Measurements from ENCODE around the gene PTPRN2. TPM values are rescaled to one million over a fixed set of nuclear protein-coding genes. Genes with fewer than 3 reads are reported as not detected.
"Not testable (repeated sequence)": the region's sequence is repeated elsewhere in the genome, so short reads cannot be mapped to it uniquely, and the experiment has no call there.

Gene PTPRN2
- total and polyA plus RNA-seq, 3 experiments from 2014 or later, result 0.33 to 1.2 (median 0.42) TPM

DNA sequence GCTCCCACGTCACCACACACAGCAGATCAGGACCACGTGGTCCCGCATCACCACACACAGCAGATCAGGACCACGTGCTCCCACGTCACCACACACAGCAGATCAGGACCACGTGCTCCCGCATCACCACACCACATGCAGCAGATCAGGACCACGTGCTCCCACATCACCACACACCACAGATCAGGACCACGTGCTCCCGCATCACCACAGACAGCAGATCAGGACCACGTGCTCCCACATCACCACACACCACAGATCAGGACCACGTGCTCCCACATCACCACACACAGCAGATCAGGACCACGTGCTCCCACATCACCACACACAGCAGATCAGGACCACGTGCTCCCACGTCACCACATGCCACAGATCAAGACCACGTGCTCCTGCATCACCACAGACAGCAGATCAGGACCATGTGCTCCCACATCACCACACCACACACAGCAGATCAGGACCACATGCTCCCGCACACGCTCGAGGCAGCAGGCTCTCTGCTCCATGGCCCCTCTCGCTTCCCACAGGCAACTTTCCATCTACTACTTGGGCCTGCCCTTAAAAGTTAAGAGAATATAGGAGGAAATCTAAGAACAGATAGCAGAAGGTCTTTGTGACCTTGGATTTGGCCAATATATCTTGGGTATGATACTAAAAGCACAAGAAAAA is 1024.0 kb downstream of the PTPRN2 start:
- H3K36me3 Mint-ChIP-seq; H3K27ac Mint-ChIP-seq; CTCF ChIA-PET; H3K4me3 ChIP-seq (ENCODE audit: low read length); H3K27me3 ChIP-seq (ENCODE audit: insufficient read depth, low read length, poor library complexity, severe bottlenecking); H3K36me3 ChIP-seq (ENCODE audit: insufficient read depth, low read length); H3K9me3 ChIP-seq (ENCODE audit: low read length); POLR2A ChIA-PET; H3K27me3 Mint-ChIP-seq; H3K9me3 Mint-ChIP-seq; H3K27ac ChIP-seq (ENCODE audit: low read depth, low read length); H3K4me3 Mint-ChIP-seq: not testable (repeated sequence)
- DNase-seq, result peak in 1 of 5 donors; percentile 13
- peaks cover 9 to 15% (median 9%) of the 10 kb centered on the region in 3 donors for H3K4me1 Mint-ChIP-seq
- peaks cover 10% of the 10 kb centered on the region for H3K4me1 ChIP-seq (ENCODE audit: insufficient read depth, low read length)

DNA sequence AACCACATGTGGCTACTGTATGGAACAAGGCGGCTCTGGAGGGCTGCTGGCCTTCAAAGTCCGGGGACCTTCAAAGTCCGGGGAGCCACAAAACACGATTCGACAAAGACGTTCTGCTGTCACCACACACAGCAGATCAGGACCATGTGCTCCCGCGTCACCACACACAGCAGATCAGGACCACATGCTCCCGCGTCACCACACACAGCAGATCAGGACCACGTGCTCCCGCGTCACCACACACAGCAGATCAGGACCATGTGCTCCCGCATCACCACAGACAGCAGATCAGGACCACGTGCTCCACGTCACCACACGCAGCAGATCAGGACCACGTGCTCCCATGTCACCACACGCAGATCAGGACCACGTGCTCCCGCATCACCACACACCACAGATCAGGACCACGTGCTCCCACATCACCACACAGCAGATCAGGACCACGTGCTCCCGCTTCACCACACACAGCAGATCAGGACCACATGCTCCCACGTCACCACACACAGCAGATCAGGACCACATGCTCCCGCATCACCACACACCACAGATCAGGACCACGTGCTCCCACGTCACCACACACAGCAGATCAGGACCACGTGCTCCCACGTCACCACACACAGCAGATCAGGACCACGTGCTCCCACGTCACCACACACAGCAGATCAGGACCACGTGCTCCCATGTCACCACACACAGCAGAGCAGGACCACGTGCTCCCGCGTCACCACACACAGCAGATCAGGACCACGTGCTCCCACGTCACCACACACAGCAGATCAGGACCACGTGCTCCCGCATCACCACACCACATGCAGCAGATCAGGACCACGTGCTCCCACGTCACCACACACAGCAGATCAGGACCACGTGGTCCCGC is 1024.9 kb downstream of the PTPRN2 start:
- H3K27me3 ChIP-seq (ENCODE audit: insufficient read depth, low read length, poor library complexity, severe bottlenecking); POLR2A ChIA-PET; H3K9me3 Mint-ChIP-seq; CTCF ChIA-PET; H3K36me3 Mint-ChIP-seq; H3K9me3 ChIP-seq (ENCODE audit: low read length); H3K4me1 Mint-ChIP-seq; H3K27ac Mint-ChIP-seq; H3K4me3 ChIP-seq (ENCODE audit: low read length); H3K36me3 ChIP-seq (ENCODE audit: insufficient read depth, low read length); H3K4me3 Mint-ChIP-seq; H3K27me3 Mint-ChIP-seq; H3K4me1 ChIP-seq (ENCODE audit: insufficient read depth, low read length); H3K27ac ChIP-seq (ENCODE audit: low read depth, low read length): not testable (repeated sequence)
- peak in 1 of 5 donors; percentile 8 for DNase-seq

DNA sequence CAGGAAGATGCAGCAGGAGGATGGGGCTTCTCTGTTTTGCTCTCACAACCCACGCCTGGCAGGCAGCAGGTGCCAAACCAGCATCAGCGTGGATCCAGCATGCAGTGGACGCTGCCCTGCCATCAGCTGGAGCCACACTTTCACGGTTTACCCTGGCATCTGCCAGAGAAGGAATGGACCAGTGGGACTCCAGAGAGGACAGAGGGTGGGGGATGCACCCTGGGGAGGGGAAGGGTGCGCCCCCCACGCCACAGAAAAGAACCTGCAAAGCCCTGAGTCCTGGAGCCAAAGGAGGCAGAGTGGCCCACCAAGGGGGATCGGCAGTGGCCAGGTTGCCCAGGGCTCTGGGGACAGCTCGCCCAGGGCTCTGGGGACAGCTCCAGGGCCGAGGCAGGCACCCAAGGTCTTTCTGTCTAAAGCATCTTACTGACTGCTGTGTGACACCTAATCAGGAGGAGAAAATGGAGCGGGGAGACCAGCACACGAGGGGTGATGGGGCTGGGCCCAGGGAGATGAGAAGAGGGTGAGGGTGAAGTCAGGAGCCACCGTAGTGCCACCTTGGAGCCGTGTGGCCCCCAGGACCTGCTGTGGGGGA is 1025.7 kb downstream of the PTPRN2 start:
- Mint-ChIP-seq H3K4me3 (no peak overlapping the region), H3K9me3 (no peaks in the 10 kb centered on the region), H3K4me1 (no peaks in the 10 kb centered on the region), H3K27me3 (no peaks in the 10 kb centered on the region), H3K36me3 (no peaks in the 10 kb centered on the region), H3K27ac (peak overlapping the region in 1 of 8 donors; percentile 70)
- POLR2A ChIA-PET, result no interaction called here
- Histone ChIP-seq H3K27ac (ENCODE audit: low read depth, low read length) (no peak overlapping the region), H3K4me1 (ENCODE audit: insufficient read depth, low read length) (no peaks in the 10 kb centered on the region), H3K36me3 (ENCODE audit: insufficient read depth, low read length) (no peaks in the 10 kb centered on the region), H3K4me3 (ENCODE audit: low read length) (no peak overlapping the region), H3K9me3 (ENCODE audit: low read length) (no peaks in the 10 kb centered on the region), H3K27me3 (ENCODE audit: insufficient read depth, low read length, poor library complexity, severe bottlenecking) (no peaks in the 10 kb centered on the region)
- DNase-seq, result peak in 1 of 5 donors; percentile 23
- CTCF ChIA-PET, result no interaction called here

DNA sequence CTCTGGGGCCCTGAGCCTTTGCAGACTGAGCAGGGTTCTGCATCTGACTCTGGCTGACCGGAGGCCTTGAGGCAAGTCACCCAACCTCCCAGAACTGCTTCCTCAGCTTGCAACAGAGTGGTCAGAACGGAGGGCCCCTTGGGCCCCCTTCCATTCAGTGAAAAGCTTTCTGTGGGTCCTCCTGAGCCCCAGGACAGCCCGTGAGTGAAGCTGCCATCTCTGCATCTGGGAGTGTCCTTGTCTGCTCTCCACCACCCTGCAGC is 1026.2 kb downstream of the PTPRN2 start:
- H3K9me3 ChIP-seq (ENCODE audit: low read length), result no peaks in the 10 kb centered on the region
- Mint-ChIP-seq H3K9me3 (no peaks in the 10 kb centered on the region), H3K4me1 (no peaks in the 10 kb centered on the region), H3K4me3 (no peak overlapping the region), H3K27ac (peak overlapping the region in 1 of 8 donors; percentile 70), H3K27me3 (no peaks in the 10 kb centered on the region), H3K36me3 (no peaks in the 10 kb centered on the region)
- no peaks in the 10 kb centered on the region for H3K27me3 ChIP-seq (ENCODE audit: insufficient read depth, low read length, poor library complexity, severe bottlenecking)
- ChIA-PET POLR2A (no interaction called here), CTCF (no interaction called here)
- no peaks in the 10 kb centered on the region for H3K36me3 ChIP-seq (ENCODE audit: insufficient read depth, low read length)
- DNase-seq, result peak in 1 of 5 donors; percentile 31
- H3K27ac ChIP-seq (ENCODE audit: low read depth, low read length), result no peak overlapping the region
- H3K4me3 ChIP-seq (ENCODE audit: low read length), result no peak overlapping the region
- H3K4me1 ChIP-seq (ENCODE audit: insufficient read depth, low read length), result no peaks in the 10 kb centered on the region

DNA sequence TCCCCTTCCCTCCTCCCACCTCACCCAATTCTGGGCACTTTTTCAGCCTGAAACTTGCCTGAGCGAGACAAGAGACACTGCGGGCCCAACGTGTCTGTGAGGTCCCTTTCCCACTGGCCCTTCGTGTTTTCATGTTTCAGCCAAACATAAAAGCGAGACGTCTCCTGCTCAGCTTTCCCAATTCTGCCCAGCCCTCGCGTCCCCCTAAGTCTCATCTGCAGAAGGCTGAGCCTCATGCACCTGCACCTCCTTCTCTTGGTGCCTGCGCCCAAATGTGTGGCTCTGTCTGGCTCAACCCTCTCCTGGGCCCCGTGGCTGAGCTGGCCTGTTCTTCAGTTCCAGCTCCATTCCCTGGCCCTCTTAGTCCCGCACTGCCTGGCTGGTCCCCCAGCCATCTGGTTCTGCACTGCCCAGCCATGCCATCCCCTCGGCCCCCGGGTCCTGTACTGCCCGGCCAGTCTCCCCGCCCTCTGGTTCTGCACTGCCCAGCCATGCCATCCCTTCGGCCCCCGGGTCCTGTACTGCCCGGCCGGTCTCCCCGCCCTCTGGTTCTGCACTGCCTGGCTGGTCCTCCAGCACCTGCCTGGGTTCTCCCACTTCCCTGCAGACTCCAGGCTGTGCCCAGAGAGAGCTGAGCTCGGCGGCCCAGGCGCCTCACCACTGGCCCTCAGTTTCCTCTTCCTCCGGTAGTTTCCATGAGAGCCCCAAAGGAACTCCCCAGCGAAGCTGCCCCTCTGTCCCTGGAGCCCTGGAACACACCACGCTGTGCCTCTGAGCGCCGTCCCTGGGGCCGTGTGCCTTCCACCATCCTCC is 1026.7 kb downstream of the PTPRN2 start:
- CTCF ChIA-PET, result no interaction called here
- H3K9me3 Mint-ChIP-seq, result no peaks in the 10 kb centered on the region

DNA sequence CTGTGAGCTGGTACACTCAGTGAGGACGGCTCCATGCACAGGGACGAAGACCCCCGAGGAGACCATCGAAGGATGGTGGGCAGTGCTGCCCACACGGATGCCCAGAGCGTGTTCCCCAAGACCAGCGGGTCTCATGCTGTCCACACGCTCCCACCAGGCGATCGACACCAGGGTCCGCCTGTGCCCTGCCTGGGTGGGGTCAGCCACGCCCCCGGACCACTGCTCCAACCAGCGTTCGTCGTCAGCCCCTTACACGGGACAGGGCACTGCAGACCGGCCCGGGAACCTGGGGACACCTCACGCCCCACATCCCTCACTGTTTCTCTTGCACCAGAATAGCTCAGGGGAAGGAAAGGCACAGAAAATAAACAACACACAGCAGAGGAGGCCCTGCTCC is 1027.4 kb downstream of the PTPRN2 start:
- Mint-ChIP-seq H3K27me3 (no peaks in the 10 kb centered on the region), H3K9me3 (no peaks in the 10 kb centered on the region), H3K4me3 (peak overlapping the region in 1 of 7 donors; percentile 3), H3K27ac (no peak overlapping the region), H3K36me3 (no peaks in the 10 kb centered on the region), H3K4me1 (no peaks in the 10 kb centered on the region)
- no peaks in the 10 kb centered on the region for H3K27me3 ChIP-seq (ENCODE audit: insufficient read depth, low read length, poor library complexity, severe bottlenecking)
- CTCF ChIA-PET, result no interaction called here
- POLR2A ChIA-PET, result no interaction called here
- no peaks in the 10 kb centered on the region for H3K36me3 ChIP-seq (ENCODE audit: insufficient read depth, low read length)
- H3K27ac ChIP-seq (ENCODE audit: low read depth, low read length), result no peak overlapping the region
- DNase-seq, result no peak
- no peaks in the 10 kb centered on the region for H3K4me1 ChIP-seq (ENCODE audit: insufficient read depth, low read length)
- H3K9me3 ChIP-seq (ENCODE audit: low read length), result no peaks in the 10 kb centered on the region
- no peak overlapping the region for H3K4me3 ChIP-seq (ENCODE audit: low read length)

More for the DNA sequence above, 1026.7 kb downstream of the PTPRN2 start:
- Histone ChIP-seq H3K4me3 (ENCODE audit: low read length) (no peak overlapping the region), H3K27me3 (ENCODE audit: insufficient read depth, low read length, poor library complexity, severe bottlenecking) (no peaks in the 10 kb centered on the region), H3K36me3 (ENCODE audit: insufficient read depth, low read length) (no peaks in the 10 kb centered on the region), H3K4me1 (ENCODE audit: insufficient read depth, low read length) (no peaks in the 10 kb centered on the region), H3K9me3 (ENCODE audit: low read length) (no peaks in the 10 kb centered on the region), H3K27ac (ENCODE audit: low read depth, low read length) (no peak overlapping the region)
- no peaks in the 10 kb centered on the region for H3K36me3 Mint-ChIP-seq
- no peaks in the 10 kb centered on the region for H3K4me1 Mint-ChIP-seq
- H3K27ac Mint-ChIP-seq, result no peak overlapping the region
- H3K4me3 Mint-ChIP-seq, result peak overlapping the region in 1 of 7 donors; percentile 3
- peak in 1 of 5 donors; percentile 38 for DNase-seq
- H3K27me3 Mint-ChIP-seq, result no peaks in the 10 kb centered on the region
- POLR2A ChIA-PET, result no interaction called here

DNA sequence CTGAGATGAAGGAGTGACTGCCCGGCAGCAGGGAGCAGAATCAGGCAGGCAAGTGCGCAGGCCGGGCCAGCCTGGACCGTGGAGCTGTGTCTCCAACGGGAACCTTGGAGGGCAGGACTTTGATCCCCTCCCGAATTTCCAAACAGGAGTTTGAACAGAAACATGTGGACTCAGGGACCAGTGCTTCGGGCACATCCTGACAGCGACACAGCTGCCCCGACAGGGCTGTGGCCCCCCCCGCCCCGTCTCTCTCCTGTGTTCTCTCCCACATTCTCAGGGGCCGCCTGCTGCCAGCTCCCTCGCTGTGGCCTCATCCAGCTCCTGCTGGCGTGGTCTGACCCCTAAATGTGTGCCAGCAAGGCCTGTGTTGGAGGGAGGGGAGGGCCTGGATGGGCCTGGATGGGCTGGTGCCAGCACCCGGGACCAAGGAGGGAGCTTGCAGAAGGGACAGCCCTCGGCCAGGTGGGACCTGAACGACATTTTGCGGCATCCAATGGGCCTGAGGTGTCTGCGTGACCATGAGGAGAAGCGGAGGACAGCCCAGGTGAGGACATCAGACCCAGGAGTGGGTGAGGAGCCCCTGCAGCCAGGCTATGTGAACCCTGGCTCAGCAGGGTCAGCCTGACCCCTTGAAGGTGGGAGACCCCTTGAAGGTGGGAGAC is 1027.9 kb downstream of the PTPRN2 start:
- H3K4me3 ChIP-seq (ENCODE audit: low read length), result no peak overlapping the region
- no peaks in the 10 kb centered on the region for H3K36me3 ChIP-seq (ENCODE audit: insufficient read depth, low read length)
- no peaks in the 10 kb centered on the region for H3K9me3 Mint-ChIP-seq
- H3K4me3 Mint-ChIP-seq, result no peak overlapping the region
- CTCF ChIA-PET, result no interaction called here
- peak in 1 of 5 donors; percentile 35 for DNase-seq
- no peaks in the 10 kb centered on the region for H3K4me1 ChIP-seq (ENCODE audit: insufficient read depth, low read length)
- H3K27me3 ChIP-seq (ENCODE audit: insufficient read depth, low read length, poor library complexity, severe bottlenecking), result no peaks in the 10 kb centered on the region
- POLR2A ChIA-PET, result no interaction called here
- no peaks in the 10 kb centered on the region for H3K9me3 ChIP-seq (ENCODE audit: low read length)
- H3K27ac ChIP-seq (ENCODE audit: low read depth, low read length), result no peak overlapping the region
- no peaks in the 10 kb centered on the region for H3K36me3 Mint-ChIP-seq
- no peaks in the 10 kb centered on the region for H3K27me3 Mint-ChIP-seq
- no peak overlapping the region for H3K27ac Mint-ChIP-seq
- no peaks in the 10 kb centered on the region for H3K4me1 Mint-ChIP-seq

All from CD8-positive, alpha-beta memory T cell (primary cell).